Nephron (organoid): ENCODE results near the gene JAKMIP1.

Experiments
- H3K27ac Mint-ChIP-seq, 3 experiments: 2 replicates each; pipeline ENCODE4 v1.8.0; 2020; ENCODE audit warnings: mixed read lengths in 3 of 3, mild to moderate bottlenecking in 2 of 3, moderate library complexity in 1 of 3
- H3K27me3 Mint-ChIP-seq: 2 replicates; pipeline ENCODE4 v1.8.0; 2021; ENCODE audit warnings: low read depth, mild to moderate bottlenecking, moderate library complexity, mixed read lengths
- H3K36me3 Mint-ChIP-seq: 2 replicates; pipeline ENCODE4 v1.8.0; 2020; ENCODE audit warnings: low read depth, mixed read lengths
- H3K4me1 Mint-ChIP-seq: 2 replicates; pipeline ENCODE4 v1.8.0; 2020; ENCODE audit warnings: mixed read lengths
- H3K4me3 Mint-ChIP-seq, 3 experiments: 2 replicates each; pipeline ENCODE4 v1.8.0; 2020; ENCODE audit warnings: mild to moderate bottlenecking in 3 of 3, mixed read lengths in 3 of 3, moderate library complexity in 2 of 3
- H3K9me3 Mint-ChIP-seq: 2 replicates; pipeline ENCODE4 v1.8.0; 2020; ENCODE audit warnings: mixed read lengths
- CTCF ChIP-seq, 3 experiments: fragments of 200-600 bp; sonication (generic); IDR thresholded peaks; one replicate each; pipeline ENCODE4 v1.5.0; 2021; ENCODE audit warnings: antibody characterized with exemption in 3 of 3; ENCODE audit not compliant: unreplicated experiment in 3 of 3

JAKMIP1 gene

GRCh38 chr4:5992171-5992827, 208.1 kb downstream of the JAKMIP1 start:
- no peak for TF ChIP-seq CTCF (IDR thresholded peaks at IDR 0.05; ENCODE audit: unreplicated experiment in 3 of 3)
- no peaks in the 10 kb centered on the region for H3K36me3 Mint-ChIP-seq
- H3K4me1 Mint-ChIP-seq, result peaks cover 6% of the 10 kb centered on the region
- no peak overlapping the region for H3K27ac Mint-ChIP-seq
- peaks cover 40% of the 10 kb centered on the region for H3K27me3 Mint-ChIP-seq
- H3K9me3 Mint-ChIP-seq, result peaks cover 3% of the 10 kb centered on the region
- no peak overlapping the region for H3K4me3 Mint-ChIP-seq

- Mint-ChIP-seq H3K27ac (no peak overlapping the region), H3K27me3 (peaks cover 40% of the 10 kb centered on the region), H3K4me3 (no peak overlapping the region), H3K36me3 (no peaks in the 10 kb centered on the region), H3K9me3 (peaks cover 5% of the 10 kb centered on the region), H3K4me1 (no peaks in the 10 kb centered on the region)
- no peak for TF ChIP-seq CTCF (IDR thresholded peaks at IDR 0.05; ENCODE audit: unreplicated experiment in 3 of 3)
Measured at GRCh38 chr4:5991405-5991804, 208.9 kb downstream of the JAKMIP1 start.

- no peak overlapping the region for H3K27ac Mint-ChIP-seq
- H3K27me3 Mint-ChIP-seq, result peaks cover 34% of the 10 kb centered on the region
- no peaks in the 10 kb centered on the region for H3K4me1 Mint-ChIP-seq
Measured at GRCh38 chr4:5990446-5991160, 209.7 kb downstream of the JAKMIP1 start.

GRCh38 chr4:5989236-5990225, 210.8 kb downstream of the JAKMIP1 start:
- Mint-ChIP-seq H3K27ac (no peak overlapping the region), H3K9me3 (peaks cover 11% of the 10 kb centered on the region), H3K36me3 (no peaks in the 10 kb centered on the region), H3K27me3 (peaks cover 29% of the 10 kb centered on the region), H3K4me3 (no peak overlapping the region), H3K4me1 (no peaks in the 10 kb centered on the region)
- TF ChIP-seq CTCF (IDR thresholded peaks at IDR 0.05; ENCODE audit: unreplicated experiment in 3 of 3), result no peak

More at GRCh38 chr4:5990446-5991160, 209.7 kb downstream of the JAKMIP1 start:
- no peaks in the 10 kb centered on the region for H3K36me3 Mint-ChIP-seq
- TF ChIP-seq CTCF (IDR thresholded peaks at IDR 0.05; ENCODE audit: unreplicated experiment in 3 of 3), result no peak
- H3K4me3 Mint-ChIP-seq, result no peak overlapping the region
- H3K9me3 Mint-ChIP-seq, result peaks cover 5% of the 10 kb centered on the region

- Mint-ChIP-seq H3K9me3 (peaks cover 23% of the 10 kb centered on the region), H3K27me3 (peaks cover 29% of the 10 kb centered on the region), H3K4me3 (no peak overlapping the region), H3K4me1 (no peaks in the 10 kb centered on the region), H3K27ac (no peak overlapping the region), H3K36me3 (no peaks in the 10 kb centered on the region)
- TF ChIP-seq CTCF (IDR thresholded peaks at IDR 0.05; ENCODE audit: unreplicated experiment in 3 of 3), result no peak
Measured at GRCh38 chr4:5988086-5988845, 212.1 kb downstream of the JAKMIP1 start.
